ENCODE results near the gene MED29. TPM values are rescaled to one million over a fixed set of nuclear protein-coding genes. Genes with fewer than 3 reads are reported as not detected.

Gene MED29
- total RNA-seq, 2 donors from 2014 or later = 22.2 to 23.6 TPM

DNA sequence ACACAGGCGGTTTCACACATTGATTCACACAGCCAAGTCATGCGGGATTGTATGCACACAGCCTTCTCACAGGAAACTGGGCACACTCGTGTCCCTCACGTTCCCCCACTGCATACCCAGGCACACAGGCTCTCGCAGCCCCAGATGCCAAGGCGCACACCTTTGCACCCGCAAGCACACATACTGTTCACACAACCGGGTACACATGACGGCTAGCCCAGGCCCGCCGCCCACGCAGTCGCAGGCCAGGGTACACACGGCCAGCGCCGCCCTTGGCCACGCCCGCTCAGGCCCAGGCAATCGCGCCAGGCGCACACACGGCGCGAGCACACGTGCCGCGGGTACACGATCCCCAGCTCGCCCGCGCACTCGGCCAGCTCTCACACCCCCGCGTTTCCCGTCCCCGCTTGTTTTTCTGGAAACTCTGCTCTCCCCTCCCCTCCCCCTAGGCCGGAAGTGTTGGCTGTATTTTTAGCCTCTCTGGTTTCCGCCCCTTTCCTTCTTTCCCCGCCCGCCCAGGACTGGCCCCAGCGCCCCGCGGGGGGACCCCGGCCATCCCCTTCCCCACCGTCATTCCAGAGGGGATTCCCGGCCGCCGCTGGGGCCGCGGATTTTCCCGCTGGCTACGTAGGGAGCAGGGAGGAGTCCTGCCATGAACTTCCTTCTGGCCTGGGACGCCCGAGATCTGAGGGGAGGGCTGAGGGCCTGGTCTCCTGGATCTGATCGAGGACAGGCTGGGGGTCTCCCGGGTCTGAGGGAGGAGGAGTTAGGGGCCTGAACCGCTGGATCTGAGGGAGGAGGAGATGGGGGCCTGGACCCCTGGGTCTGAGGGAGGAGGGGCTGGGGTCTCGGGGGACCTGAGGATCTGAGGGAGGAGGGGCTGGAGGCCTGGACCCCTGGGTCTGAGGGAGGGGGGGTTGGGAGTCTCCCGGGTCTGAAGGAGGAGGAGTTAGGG, 11.4 kb downstream of the MED29 start:
- peak; percentile 77 to 89 for DNase-seq (ENCODE audit: low spot score in 2 of 2)
- Mint-ChIP-seq H3K27ac (peak overlapping the region; percentile 98 to 99), H3K36me3 (peaks cover 7 to 8% of the 10 kb centered on the region in 2 donors), H3K9me3 (no peaks in the 10 kb centered on the region)
- peak; percentile 1 to 14 for ATAC-seq

DNA sequence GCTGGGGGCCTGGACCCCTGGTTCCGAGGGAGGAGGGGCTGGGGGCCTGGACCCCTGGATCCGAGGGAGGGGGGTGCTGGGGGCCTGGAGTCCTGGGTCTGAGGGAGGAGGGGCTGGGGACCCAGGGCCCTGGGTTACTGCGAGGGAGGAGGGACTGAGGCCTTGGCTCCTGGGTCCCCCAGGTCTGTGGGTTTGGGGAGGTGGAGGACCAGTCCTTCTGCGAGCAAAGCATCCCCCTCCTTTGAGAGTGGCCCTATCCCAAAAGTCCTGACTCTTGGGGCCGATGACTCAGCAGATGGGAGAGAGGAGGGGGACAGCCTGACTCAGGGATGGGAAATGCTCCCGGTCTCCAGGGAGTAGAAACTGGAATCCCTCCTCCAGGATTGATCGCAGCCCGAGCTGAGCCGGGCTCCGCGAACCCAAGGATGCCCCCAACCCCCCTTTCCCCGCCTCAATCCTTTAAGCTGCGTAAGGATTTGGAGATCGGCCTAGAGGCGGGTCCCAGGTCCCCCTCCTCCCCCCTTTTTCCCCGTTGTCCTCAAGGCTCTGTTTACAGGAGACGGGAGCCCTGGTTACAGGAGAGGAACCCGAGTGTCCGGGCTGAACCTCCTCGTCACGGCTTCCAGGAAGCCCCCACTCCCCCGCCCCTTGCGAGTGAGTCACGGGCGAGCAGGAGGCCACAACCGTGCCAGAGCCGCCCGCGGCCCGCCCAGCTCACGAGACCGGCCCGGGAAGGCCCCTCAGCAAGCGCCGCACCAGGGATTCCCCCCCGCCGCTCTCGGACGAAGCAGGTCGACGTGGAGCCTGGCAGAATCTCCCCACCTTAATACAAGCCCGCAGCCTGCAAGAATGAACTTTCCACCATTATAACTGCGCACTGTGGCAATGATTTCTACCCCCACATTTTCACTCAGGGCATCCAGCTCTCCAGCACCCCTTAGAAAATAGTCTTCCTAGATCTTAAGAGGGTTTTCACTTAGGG, 12.4 kb downstream of the MED29 start:
- peak overlapping the region; percentile 98 to 99 for H3K27ac Mint-ChIP-seq
- H3K36me3 Mint-ChIP-seq = peaks cover 17 to 18% of the 10 kb centered on the region in 2 donors
- peak; percentile 34 to 39 for ATAC-seq
- DNase-seq (ENCODE audit: low spot score in 2 of 2) = peak; percentile 89 to 99
- H3K9me3 Mint-ChIP-seq = no peaks in the 10 kb centered on the region

DNA sequence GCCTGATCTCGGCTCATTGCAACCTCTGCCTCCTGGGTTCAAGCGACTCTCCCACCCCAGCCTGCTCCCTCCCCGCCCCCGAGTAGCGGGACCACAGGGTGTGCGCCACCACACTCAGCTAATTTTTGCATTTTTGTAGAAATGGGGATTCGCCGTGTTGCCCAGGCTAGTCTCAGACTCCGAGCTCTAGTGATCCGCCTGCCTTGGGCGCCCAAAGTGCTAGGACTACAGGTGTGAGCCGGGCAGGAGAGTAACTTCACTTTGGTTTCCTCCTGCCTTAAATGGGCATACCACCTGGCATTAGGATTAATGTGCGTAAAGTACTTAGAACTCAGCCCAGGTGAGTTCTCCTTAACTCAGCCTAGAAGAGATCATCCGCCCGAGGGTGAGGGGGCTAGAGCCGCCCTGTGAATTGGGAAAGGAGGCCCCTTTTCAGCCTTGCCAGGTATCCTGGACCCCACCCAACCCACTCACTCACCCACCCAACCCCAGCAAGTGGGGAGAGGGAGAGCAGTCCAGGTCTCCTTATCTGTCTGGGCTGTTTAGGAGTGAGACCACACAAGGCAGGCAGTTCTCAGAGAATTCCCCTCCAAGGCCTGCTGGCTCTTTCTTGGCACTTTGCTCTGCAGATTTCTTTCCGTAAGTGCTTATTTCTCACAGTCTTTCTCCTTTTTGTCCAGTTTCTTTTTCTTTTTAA, 14.2 kb downstream of the MED29 start:
- Mint-ChIP-seq H3K36me3 (peaks cover 23 to 24% of the 10 kb centered on the region in 2 donors), H3K27ac (peak overlapping the region in 1 of 2 donors; percentile 99), H3K9me3 (no peaks in the 10 kb centered on the region)
- ATAC-seq (no peak), DNase-seq (ENCODE audit: low spot score in 2 of 2) (no peak)

- Mint-ChIP-seq H3K27ac (peak overlapping the region; percentile 94 to 99), H3K36me3 (peaks cover 24 to 29% of the 10 kb centered on the region in 2 donors), H3K9me3 (no peaks in the 10 kb centered on the region)
- peak in 1 of 2 donors; percentile 20 for ATAC-seq
- peak in 1 of 2 donors; percentile 83 for DNase-seq (ENCODE audit: low spot score in 2 of 2)
Measured at GRCh38 chr19:39405958-39406655, 14.9 kb downstream of the MED29 start.

DNA sequence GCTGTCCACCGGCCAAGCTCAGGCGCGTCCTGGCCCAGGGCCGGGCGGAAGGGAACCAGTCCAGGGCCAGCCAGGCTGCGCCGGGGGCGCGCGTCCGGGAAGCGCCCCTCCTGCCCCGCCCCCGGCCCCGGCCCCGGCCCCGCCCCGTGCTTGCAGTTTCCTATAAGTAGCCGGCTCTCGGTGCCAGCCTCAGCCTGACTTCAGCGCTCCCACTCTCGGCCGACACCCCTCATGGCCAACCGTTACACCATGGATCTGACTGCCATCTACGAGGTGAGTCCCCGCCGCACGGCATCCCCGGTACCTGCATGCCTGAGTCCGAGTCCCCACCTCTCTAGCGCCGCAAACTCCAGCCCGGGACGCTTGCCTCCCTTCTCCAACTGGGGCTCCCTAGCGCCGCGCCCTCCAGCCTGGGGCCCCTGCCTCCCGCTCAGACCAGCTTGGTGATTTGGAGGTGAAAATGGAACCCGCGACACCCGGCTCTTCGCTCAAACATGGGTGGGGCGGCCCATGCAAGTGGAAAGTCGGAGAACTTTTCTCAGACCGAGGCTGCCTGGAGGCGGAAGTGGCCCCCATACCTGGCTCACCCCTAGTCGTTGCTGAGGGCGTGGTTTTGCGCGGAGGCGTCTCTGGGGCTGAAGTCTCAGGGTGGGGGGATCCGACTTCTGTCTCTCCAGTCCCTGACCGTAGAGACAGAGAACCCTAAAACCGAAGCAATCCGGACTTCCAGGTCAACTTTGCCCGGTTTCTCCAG, 15.7 kb downstream of the MED29 start, which contains the start of gene ZFP36:
Gene ZFP36, plus strand, starts transcription at position 192 of the 754 bp plus-strand sequence. Its CDS starts 58 bp downstream, at position 250.
- ATAC-seq (peak; percentile 19 to 42), DNase-seq (ENCODE audit: low spot score in 2 of 2) (peak; percentile 88 to 89)
- Mint-ChIP-seq H3K36me3 (peaks cover 24 to 34% of the 10 kb centered on the region in 2 donors), H3K9me3 (no peaks in the 10 kb centered on the region), H3K27ac (peak within 1 kb of the TSS; percentile 98 to 99)

DNA sequence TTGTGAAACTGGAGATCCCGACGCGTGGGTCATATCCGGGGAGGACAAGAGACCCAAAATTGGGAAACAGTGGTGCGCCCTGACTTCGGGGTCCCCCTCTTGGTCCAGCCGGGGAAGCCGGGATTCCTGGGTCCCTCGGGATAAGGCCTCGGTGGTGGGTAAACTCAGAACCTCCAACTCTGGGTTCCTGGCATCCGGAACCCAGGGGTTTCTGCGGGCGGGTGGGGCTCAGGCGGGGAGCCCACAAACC, 16.2 kb downstream of the MED29 start:
- Mint-ChIP-seq H3K36me3 (peaks cover 24 to 34% of the 10 kb centered on the region in 2 donors), H3K27ac (peak overlapping the region; percentile 96 to 99), H3K9me3 (no peaks in the 10 kb centered on the region)
- DNase-seq (ENCODE audit: low spot score in 2 of 2) = peak in 1 of 2 donors; percentile 65
- ATAC-seq = no peak

GRCh38 chr19:39407660-39408391, 16.6 kb downstream of the MED29 start:
- H3K36me3 Mint-ChIP-seq = peaks cover 24 to 34% of the 10 kb centered on the region in 2 donors
- peak overlapping the region; percentile 98 to 99 for H3K27ac Mint-ChIP-seq
- DNase-seq (ENCODE audit: low spot score in 2 of 2) = peak; percentile 60 to 76
- no peak for ATAC-seq
- H3K9me3 Mint-ChIP-seq = no peaks in the 10 kb centered on the region

GRCh38 chr19:39408392-39409207, 17.4 kb downstream of the MED29 start:
- ATAC-seq = no peak
- DNase-seq (ENCODE audit: low spot score in 2 of 2) = no peak
- no peaks in the 10 kb centered on the region for H3K9me3 Mint-ChIP-seq
- peak overlapping the region; percentile 98 to 99 for H3K27ac Mint-ChIP-seq
- peaks cover 24 to 34% of the 10 kb centered on the region in 2 donors for H3K36me3 Mint-ChIP-seq

GRCh38 chr19:39409208-39410016, 18.2 kb downstream of the MED29 start:
- Mint-ChIP-seq H3K27ac (peak overlapping the region; percentile 95 to 99), H3K9me3 (no peaks in the 10 kb centered on the region), H3K36me3 (peaks cover 32 to 34% of the 10 kb centered on the region in 2 donors)
- DNase-seq (ENCODE audit: low spot score in 2 of 2) (peak; percentile 77 to 86), ATAC-seq (peak; percentile 5 to 7)

DNA sequence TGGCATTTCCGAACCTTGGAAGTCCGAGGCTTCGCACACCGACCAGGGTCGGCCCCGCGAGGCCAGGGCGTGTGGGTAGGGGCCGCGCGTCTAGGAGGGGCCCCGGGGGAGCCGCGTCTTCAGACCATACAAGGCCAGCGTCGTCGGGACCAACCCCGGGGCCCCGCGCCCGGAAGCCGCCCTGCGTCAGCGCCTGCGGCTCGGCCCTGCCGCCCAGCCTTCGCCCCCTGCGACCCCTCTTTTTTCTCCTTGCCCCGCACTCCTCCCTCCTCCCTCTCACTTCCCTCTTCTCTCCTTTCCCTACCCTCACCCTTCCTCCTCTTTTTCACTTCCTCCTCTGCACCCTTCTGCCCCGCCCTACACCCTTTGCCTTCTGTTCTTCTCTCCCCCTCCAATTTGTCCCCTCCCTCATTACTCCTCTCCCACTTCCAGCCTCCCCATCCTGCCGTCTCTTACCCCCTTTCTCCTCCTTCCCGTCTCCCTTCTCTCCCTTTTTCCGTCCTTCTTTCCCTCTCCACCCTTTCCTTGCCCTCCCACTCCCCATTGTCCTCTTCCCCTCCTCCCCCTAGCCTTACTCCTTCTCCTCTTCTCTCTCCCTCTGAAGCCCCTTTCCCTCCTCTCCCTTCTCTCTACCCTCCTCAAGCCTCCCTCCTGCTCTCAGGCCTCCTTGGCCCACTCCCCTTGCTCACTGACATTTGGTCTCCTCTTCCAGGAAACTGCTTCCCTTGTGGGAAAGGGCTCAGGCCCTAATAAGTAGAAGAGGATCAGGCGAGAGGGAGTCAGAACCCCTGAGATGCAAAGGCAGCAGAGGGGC, 19.0 kb downstream of the MED29 start:
- peak; percentile 31 to 36 for ATAC-seq
- DNase-seq (ENCODE audit: low spot score in 2 of 2) = peak; percentile 67 to 82
- Mint-ChIP-seq H3K27ac (peak overlapping the region; percentile 95 to 99), H3K9me3 (no peaks in the 10 kb centered on the region), H3K36me3 (peaks cover 34% of the 10 kb centered on the region in 2 donors)

DNA sequence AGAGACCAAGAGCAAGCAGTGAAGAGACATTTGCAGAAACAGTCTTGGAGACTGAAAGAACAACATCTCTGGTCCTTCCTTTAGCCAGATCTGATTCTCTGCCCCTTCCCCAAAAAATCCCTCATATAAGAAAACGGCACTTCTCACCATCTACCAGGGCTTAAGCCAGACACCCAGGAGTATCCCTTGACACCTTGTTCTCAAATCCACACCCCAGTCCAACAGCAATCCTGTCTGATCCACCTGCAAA, 19.6 kb downstream of the MED29 start:
- Mint-ChIP-seq H3K9me3 (no peaks in the 10 kb centered on the region), H3K27ac (peak overlapping the region; percentile 99 to 100), H3K36me3 (peaks cover 34% of the 10 kb centered on the region in 2 donors)
- no peak for ATAC-seq
- no peak for DNase-seq (ENCODE audit: low spot score in 2 of 2)

GRCh38 chr19:39411081-39411831, 20.1 kb downstream of the MED29 start:
- Mint-ChIP-seq H3K27ac (peak overlapping the region; percentile 99 to 100), H3K36me3 (peaks cover 34% of the 10 kb centered on the region in 2 donors), H3K9me3 (no peaks in the 10 kb centered on the region)
- ATAC-seq (no peak), DNase-seq (ENCODE audit: low spot score in 2 of 2) (peak in 1 of 2 donors; percentile 69)
